GM18505 (cell line): ENCODE results near the gene DNAH8.
"Not testable (repeated sequence)": the region's sequence is repeated elsewhere in the genome, so short reads cannot be mapped to it uniquely, and the experiment has no call there.

Source experiments
- ATAC-seq: cut with Tn5 transposase; IDR thresholded peaks from one replicate; pipeline ENCODE4 v1.9.1; 2021; ENCODE audit not compliant: unreplicated experiment
- POLR2A ChIP-seq: IDR thresholded peaks from 4 replicates; pipeline ENCODE4 v1.6.1; 2011; ENCODE audit warnings: borderline replicate concordance; ENCODE audit not compliant: insufficient read depth, insufficient read length; ENCODE audit errors: extremely low read depth

DNAH8 gene

DNA sequence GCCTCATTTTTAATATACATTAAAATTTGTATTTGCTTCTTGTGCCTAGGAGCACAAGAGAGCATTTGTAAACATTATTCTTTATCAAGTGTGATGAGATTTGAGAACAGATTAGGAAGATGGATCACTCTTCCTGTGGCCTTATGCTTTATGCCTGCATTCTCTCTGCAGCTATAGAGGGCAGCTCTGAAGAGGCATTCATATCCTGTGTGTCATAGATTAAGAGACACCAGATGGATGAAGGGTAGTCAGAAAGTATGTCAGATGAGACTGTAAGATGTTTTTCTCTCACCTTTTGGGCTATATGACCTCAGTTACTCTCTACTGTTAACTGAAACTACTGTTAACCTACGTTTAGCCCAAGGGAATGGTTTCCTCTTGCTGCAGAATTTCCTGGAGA is 61.4 kb downstream of the DNAH8 start:
- ATAC-seq: no peak
- TF ChIP-seq POLR2A: no peak

DNA sequence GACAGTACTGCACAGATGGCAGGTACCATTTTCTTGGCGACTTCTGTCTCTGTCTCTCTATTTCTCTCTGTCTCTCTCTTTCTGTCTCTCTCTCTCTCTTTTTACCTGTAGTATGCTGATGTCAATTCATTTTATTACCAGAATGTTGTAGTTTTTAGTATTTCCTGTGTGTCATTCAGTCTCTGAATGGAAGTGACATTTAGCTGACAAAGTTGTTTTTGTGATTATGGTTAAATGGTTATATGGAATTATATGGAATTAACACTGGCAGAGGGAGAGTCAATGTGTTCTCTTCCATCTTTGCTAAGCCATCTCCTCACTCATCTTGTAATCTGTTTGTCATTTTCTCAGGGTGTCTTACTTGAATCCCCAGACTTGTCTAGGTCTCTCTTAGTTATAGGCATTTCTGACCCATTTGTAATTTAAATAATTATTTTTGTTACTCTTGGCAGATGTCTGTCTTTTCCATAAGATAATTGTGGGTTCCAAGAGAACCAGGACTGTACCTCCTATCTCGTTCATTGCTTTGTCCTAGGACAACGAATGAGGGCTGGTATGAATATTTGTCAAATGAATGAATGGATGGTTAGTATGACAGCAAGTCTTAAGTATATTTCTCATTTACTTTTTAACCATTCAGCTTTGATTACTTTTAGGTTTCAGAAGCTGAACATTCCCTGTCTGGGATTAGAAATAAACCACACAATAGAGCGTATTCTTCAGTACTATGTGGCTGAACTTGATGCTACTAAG is 64.4 kb downstream of the DNAH8 start:
- no peak for TF ChIP-seq POLR2A
- ATAC-seq: no peak

DNA sequence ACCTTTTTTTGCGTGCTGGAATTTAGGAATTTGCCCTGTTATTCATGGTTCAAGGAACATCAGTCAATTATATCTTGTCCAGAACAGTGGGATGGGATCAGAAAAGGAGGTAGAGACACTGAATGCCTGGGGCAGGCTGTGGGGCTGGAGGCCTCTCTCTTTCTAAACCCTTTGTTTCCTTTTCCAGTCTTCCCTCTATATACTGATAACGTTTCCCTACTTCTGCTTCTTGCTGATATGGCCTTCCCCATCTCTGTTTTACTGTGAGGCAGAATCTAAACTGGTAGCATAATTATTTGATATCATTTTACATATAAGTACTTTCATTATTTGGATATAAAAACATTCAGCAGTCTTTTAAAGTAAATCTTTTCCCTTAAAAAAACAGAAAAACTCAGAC is 67.5 kb downstream of the DNAH8 start:
- no peak for ATAC-seq
- no peak for TF ChIP-seq POLR2A

DNA sequence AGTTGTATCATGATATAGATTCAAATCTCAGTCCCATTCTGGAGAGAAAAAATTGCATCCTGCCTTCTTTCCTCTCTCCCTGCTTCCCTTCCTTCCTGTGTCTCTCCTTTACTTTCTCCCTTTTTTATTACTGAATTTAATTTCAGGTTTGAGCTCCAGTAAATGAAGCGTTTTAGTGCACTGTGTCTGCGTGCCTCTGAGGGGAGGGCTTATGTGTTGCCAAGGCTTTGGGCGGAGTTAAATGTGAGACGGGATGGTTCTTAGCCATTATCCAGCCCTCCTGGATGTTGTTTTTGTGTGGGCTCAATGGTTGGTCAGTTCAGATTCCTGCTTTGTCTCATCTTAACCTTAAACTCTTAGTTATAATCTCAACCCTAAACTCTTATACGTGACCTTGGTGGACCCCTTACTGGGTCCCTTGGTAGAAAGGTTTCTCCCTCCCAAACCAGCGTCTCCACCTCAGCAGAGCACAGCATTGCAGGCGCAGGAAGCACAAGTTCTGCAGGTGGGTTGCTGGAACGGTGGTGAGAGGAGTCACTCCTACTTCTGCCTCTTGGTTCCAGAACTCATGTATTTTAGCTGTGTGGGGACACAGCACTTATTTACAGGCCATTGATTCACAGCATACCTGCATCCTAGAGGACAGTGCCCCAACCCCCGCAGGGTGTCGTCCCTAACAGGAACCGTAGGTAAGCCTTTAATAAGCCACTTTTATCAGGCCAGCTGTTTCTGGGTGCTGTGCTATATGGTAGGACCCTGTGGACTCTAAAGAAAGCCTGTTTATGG is 68.5 kb downstream of the DNAH8 start:
- no peak for TF ChIP-seq POLR2A
- ATAC-seq: no peak

DNA sequence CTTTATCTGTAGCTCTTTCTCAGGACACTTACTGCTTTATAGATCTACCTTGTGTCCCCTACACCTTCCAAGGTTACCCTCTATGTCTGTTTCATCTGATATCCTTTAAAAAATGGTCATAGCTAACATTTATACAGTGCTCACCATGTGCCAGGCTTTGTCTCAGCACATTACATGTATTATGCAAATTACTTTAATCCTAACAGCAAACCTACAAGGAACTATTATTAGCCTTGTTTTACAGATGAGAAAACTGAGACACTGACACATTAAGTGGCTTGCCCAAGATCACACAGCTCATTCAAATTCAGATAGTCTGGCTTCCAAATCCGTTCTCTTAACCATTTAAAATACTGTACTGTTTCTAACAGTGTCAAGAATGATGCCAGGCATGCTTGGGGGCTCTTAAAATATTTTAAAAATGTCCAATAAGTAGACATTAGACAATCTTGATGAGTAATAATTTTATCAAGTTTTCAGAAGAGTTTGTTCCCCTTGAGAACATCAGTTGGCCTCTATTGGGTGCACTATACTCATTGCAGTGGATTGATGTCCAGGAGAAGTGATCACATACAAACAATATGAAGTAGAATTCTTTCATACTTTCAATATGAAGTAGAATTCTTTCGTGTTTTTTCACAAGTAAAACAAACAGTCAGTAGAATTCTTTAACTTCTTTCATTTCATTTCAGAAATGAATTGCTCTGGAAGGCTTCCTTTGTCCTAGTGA is 69.6 kb downstream of the DNAH8 start:
- ATAC-seq: no peak
- TF ChIP-seq POLR2A: no peak

DNA sequence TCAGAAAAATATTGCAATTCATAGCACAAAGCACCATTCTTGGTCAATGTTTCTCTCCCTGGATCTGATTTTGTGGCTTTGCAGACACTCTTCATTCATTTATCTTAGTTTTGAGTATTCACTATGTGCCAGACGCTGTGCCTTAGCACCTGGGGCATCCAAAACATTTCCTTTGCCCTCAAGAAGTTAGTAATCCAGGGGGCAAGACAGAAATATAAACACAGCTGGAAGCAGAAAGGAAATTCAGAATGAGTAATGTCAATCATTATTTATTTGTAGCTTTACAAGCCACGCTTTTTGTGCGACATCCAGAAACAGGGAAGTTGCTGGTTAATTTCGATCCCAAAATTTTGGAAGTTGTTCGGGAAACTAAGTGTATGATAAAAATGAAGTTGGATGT is 71.4 kb downstream of the DNAH8 start:
- TF ChIP-seq POLR2A: no peak
- no peak for ATAC-seq

DNA sequence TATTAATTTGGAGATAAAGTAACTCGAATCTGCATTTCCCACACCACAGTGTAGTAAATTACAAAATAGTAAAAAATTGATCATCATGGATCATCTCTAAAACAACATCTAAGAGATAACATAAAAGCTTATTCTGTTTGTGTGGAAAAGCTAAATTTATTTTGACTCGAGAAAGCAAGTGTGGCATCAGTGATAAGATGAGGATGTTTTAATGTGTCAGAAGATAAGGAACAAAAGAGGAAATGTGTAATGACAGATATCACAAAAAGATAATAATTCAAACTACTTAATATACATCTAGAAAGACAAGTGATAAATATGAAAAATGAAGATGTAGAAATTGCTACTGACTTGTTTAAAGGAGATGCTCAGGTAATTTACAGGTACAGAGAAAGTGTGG is 74.1 kb downstream of the DNAH8 start:
- TF ChIP-seq POLR2A: no peak
- ATAC-seq: no peak

DNA sequence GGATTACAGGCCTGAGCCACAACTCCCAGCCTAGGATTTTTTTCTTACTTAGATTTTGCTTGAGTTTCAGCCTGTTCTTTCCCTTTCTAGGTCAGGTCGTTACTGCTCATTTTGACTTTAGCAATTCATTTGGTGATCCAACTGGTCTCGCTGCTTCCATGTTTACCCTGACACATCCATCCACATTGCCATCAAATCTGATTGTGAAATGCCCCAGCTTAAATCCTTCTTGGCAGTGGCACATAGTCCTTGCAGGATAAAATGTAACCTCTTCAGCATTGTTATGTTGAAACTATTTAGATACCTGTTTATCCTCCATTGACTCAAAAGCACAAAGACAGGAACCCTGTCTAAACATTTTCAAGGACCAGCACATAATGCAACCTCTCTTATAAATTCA is 77.2 kb downstream of the DNAH8 start:
- ATAC-seq: no peak
- TF ChIP-seq POLR2A: no peak

DNA sequence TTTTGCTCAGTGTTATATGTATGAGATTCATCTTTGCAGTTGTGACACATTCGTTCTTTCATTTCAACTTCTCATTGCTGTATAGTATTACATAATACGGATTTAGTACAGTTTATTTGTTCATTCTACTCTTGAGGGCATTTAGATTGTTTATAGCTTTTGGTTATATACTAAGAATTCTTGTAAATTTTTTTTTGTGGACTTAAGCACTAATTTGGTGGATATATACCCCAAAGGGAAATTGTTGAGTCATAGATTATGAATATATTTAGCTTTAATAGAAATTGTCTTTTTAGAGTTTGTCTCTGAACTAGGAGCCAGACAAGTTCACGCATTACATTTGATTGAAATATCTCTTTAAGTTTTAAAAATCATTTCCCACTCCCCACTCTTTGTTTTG is 79.6 kb downstream of the DNAH8 start:
- no peak for ATAC-seq
- TF ChIP-seq POLR2A: no peak

DNA sequence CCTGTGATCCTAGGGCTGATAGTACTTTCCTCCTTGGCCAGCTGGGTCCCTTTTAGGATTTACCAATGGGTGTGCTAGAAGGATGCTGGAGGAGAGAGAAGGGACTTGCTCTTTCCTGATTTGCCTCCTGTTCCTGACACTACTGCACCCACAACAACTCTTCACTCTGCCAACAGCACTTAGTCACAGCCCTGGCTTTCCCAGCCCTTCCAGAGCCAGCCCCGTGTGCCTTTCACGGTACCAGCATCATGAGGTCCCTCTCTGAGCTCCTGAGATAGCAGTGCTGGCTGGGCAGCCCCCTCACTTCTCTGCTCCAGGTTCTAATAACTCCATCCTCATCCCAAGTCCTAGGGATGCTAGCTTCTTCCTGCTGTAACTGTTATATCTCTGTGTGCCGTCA is 80.9 kb downstream of the DNAH8 start:
- no peak for ATAC-seq
- TF ChIP-seq POLR2A: no peak

DNA sequence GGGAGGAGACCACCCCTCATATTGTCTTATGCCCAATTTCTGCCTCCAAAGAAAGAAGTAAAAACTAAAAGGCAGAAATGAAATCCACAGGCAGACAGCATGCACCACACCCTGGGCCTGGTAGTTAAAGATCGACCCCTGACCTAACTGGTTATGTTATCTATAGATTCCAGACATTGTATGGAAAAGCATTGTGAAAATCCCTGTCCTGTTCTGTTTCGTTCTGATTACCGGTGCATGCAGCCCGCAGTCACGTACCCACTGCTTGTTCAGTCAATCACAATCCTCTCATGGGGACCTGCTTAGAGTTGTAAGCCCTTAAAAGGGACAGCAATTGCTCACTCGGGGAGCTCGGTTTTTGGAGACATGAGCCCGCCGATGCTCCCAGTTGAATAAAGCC is 81.3 kb downstream of the DNAH8 start:
- not testable (repeated sequence) for ATAC-seq

DNA sequence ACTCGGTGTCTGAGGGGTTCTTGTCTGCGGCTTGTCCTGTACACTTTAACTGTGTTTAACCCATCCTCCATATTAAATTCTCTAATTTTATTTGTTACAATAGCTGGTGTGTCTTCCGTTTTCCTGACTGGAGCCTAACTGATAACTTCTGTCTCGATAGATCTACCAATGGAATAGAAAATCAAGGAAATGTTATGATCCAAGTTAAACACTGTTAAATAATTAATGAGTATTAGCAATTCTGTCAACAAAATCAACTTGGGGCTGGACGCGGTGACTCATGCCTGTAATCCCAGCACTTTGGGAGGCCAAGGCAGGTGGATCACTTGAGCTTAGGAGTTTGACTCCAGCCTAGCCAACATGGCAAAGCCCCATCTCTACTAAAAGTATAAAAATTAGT is 81.7 kb downstream of the DNAH8 start:
- TF ChIP-seq POLR2A: no peak
- ATAC-seq: no peak

DNA sequence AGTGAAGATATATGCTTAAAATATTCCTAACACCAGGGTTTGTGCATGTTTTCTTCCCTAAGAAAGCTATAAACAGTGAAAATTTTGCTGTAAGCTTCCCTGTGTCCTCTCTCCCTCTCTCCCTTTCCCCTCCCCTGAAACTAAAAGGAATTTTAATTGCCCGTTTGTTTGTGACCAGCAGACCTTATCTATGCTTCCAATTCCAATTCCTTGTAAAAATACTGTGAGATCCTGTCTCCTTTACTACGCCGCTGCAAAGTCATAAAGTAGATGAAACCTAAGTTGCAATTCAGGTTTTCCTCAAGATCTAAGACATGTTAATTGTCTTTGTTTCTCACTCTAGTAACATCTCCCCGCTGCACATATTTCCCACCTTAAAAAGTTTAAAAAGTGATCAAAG is 82.3 kb downstream of the DNAH8 start:
- ATAC-seq: no peak
- TF ChIP-seq POLR2A: no peak

DNA sequence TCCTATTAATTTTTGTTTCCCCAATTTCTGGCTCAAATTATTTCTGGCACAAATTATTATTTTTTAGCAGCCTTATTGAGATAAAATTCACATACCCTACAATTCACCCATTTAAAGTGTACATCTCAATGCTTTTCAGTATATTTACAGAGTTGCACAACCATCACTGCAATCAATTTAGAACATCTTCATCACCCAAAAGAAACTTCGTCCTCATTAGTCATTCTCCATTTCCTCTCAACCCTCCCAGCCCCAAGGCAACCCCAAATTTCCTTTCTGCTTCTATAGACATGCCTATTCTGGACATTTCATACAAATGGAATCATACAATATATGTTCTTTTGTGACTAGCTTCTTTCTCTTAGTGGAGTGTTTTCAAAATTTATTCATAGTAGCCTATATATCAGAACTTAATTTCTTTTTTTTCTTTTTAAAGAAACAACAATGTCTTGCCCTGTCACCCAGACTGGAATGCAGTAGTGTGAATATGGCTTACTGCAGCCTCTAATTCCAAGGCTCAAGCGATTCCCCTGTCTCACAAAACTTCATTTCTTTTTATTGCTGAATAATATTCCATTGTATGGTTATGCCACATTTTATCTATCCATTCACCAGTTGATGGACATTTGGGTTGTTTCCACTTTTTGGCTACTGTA is 84.5 kb downstream of the DNAH8 start:
- ATAC-seq: no peak
- TF ChIP-seq POLR2A: no peak

DNA sequence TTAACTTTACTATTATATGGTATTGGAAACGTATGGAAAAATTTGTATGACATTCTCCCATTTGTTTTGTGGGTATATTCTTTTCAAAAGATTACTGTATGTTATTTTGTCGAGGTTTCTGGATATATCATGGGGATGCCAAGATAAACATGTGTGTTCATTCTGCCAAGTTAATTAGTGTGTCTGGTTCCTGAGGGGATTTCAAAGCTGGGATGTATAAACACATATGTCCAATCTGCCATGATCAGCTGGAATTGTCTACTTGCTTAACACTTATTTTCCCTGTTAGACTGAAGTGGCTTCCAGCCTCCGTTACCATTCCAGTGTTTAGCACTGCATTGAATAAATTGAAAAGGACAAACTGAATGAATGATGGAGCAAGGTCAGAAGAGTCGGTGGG is 86.2 kb downstream of the DNAH8 start:
- no peak for TF ChIP-seq POLR2A
- no peak for ATAC-seq
